Transverse colon (tissue), 4 donors: Measurements from ENCODE around the gene L3MBTL4. TPM values are rescaled to one million over a fixed set of nuclear protein-coding genes. Genes with fewer than 3 reads are reported as not detected.

ENCODE experiments used
- DNase-seq: peaks from one replicate; pipeline ENCODE4 v3.0.0-alpha.2; 2019
- H3K27ac ChIP-seq, 4 donors: fragments of 200-600 bp; sonication (generic); 2 replicates each; pipeline ENCODE4 v1.5.1; 2016 to 2018; ENCODE audit warnings: inconsistent platforms in 4 of 4
- H3K27me3 ChIP-seq: fragments of 200-600 bp; sonication (generic); 2 replicates; pipeline ENCODE4 v1.5.1; 2017; ENCODE audit warnings: inconsistent platforms
- H3K36me3 ChIP-seq, 4 donors: fragments of 200-600 bp; sonication (generic); 2 replicates each; pipeline ENCODE4 v1.5.1; 2017 to 2019; ENCODE audit warnings: inconsistent platforms in 4 of 4
- H3K4me1 ChIP-seq, 4 donors: fragments of 200-600 bp; sonication (generic); 2 replicates each; pipeline ENCODE4 v1.5.1; 2017 to 2020; ENCODE audit warnings: inconsistent platforms in 4 of 4
- H3K4me3 ChIP-seq, 4 donors: fragments of 200-600 bp; sonication (generic); 1 replicate in 1 of 4; 2 replicates in 3 of 4; pipeline versions ENCODE4 v1.5.1 to v1.6.1; 2017 to 2019; ENCODE audit warnings: inconsistent platforms in 4 of 4
- H3K9me3 ChIP-seq, 2 donors: fragments of 200-600 bp; sonication (generic); 2 replicates each; pipeline ENCODE4 v1.5.1; 2017 to 2019; ENCODE audit warnings: inconsistent platforms in 2 of 2
- CTCF ChIP-seq, 5 experiments: fragments of 200-600 bp in 3 of 5; fragments of 450-650 bp in 2 of 5; sonication (generic) in 3 of 5; IDR thresholded peaks; 1 replicate in 2 of 5; 2 replicates in 3 of 5; pipeline ENCODE4 v1.5.1; 2016 to 2017; ENCODE audit warnings: antibody characterized with exemption in 5 of 5, inconsistent platforms in 3 of 5, mild to moderate bottlenecking in 2 of 5, moderate library complexity in 1 of 5
- EP300 ChIP-seq: sonication (generic); formaldehyde crosslinking; IDR thresholded peaks from one replicate; pipeline ENCODE4 v1.6.1; 2017; ENCODE audit warnings: antibody characterized with exemption, low read depth
- POLR2A ChIP-seq: fragments of 450-650 bp; IDR thresholded peaks from one replicate; pipeline ENCODE4 v1.6.1; 2016; ENCODE audit warnings: antibody characterized with exemption, mild to moderate bottlenecking, moderate library complexity
- POLR2AphosphoS5 ChIP-seq, 3 donors: sonication (generic); formaldehyde crosslinking; IDR thresholded peaks; one replicate each; pipeline ENCODE4 v1.6.1; 2016; ENCODE audit warnings: antibody characterized with exemption in 3 of 3
- WGBS, 2 donors: methylation state at CpG; one replicate each; pipeline ENCODE4 v1.1.5; 2018; ENCODE audit warnings: low coverage in 1 of 2; 5-methylcytosine and 5-hydroxymethylcytosine counted together
- in situ Hi-C, 4 donors: fragments of 200-750 bp; cut with MboI; loops; one replicate each; pipeline versions ENCODE4 v1.15.0 to v1.15.1; 2017; ENCODE audit warnings: low sequenced_read_pairs in 3 of 4, low pct_ligation_motif_present in 1 of 4, low pct_unique_long_range_greater_than_20kb in 1 of 4
- intact Hi-C: fragments of 100-400 bp; cut with DNase I; formaldehyde crosslinking; loops from one replicate; pipeline ENCODE4 v1.15.1; 2023; ENCODE audit warnings: low total_unique reads
- total RNA-seq, 4 donors: library from RNA; depleted of rRNA; stranded (reverse); fragments of >200 nt; gene quantifications; one replicate each; pipeline ENCODE4 v1.1.0, GENCODE V29; 2016

L3MBTL4 gene
- total RNA-seq, 4 donors from 2014 or later: 0.20 to 4.9 (median 2.9) TPM

- intact Hi-C loops (no loop called here), in situ Hi-C loops (no loop called here)
- no peaks in the 10 kb centered on the region for H3K9me3 ChIP-seq
- no peaks in the 10 kb centered on the region for H3K27me3 ChIP-seq
- no peaks in the 10 kb centered on the region for H3K36me3 ChIP-seq
- whole genome bisulfite sequencing, 2 donors: 69 to 79% methylated on average over 3 to 6 of the region's 6 CpGs
- no peaks in the 10 kb centered on the region for H3K4me1 ChIP-seq
- no peak for DNase-seq
- TF ChIP-seq POLR2AphosphoS5 (IDR thresholded peaks at IDR 0.05) (no peak), POLR2A (no peak), EP300 (no peak), CTCF (IDR thresholded peaks at IDR 0.05) (no peak)
- H3K4me3 ChIP-seq: no peak overlapping the region
- H3K27ac ChIP-seq: no peak overlapping the region
Measured at GRCh38 chr18:6156446-6156845, 258.3 kb downstream of the L3MBTL4 start.

GRCh38 chr18:6155707-6156106 lies 259.0 kb downstream of the L3MBTL4 start:
- TF ChIP-seq POLR2AphosphoS5 (IDR thresholded peaks at IDR 0.05) (no peak), POLR2A (no peak), CTCF (IDR thresholded peaks at IDR 0.05) (no peak), EP300 (no peak)
- Histone ChIP-seq H3K27ac (no peak overlapping the region), H3K36me3 (no peaks in the 10 kb centered on the region), H3K4me1 (no peaks in the 10 kb centered on the region), H3K27me3 (no peaks in the 10 kb centered on the region), H3K9me3 (no peaks in the 10 kb centered on the region), H3K4me3 (no peak overlapping the region)
- DNase-seq: no peak
- WGBS, 2 donors: 79 to 81% methylated on average over 2 of the region's 2 CpGs
- in situ Hi-C loops (no loop called here), intact Hi-C loops (no loop called here)

- WGBS, 2 donors: 87 to 93% methylated on average over 3 of the region's 3 CpGs
- Histone ChIP-seq H3K27ac (no peak overlapping the region), H3K9me3 (no peaks in the 10 kb centered on the region), H3K4me3 (no peak overlapping the region), H3K27me3 (no peaks in the 10 kb centered on the region), H3K36me3 (no peaks in the 10 kb centered on the region), H3K4me1 (no peaks in the 10 kb centered on the region)
- intact Hi-C loops: no loop called here
- TF ChIP-seq CTCF (IDR thresholded peaks at IDR 0.05) (no peak), POLR2AphosphoS5 (IDR thresholded peaks at IDR 0.05) (no peak), EP300 (no peak), POLR2A (no peak)
- DNase-seq: no peak
- in situ Hi-C loops: no loop called here
Measured at GRCh38 chr18:6150430-6150829, 264.3 kb downstream of the L3MBTL4 start.

GRCh38 chr18:6146307-6146661 lies 268.4 kb downstream of the L3MBTL4 start:
- Histone ChIP-seq H3K27ac (no peak overlapping the region), H3K36me3 (no peaks in the 10 kb centered on the region), H3K27me3 (no peaks in the 10 kb centered on the region), H3K4me3 (no peak overlapping the region), H3K4me1 (no peaks in the 10 kb centered on the region), H3K9me3 (no peaks in the 10 kb centered on the region)
- in situ Hi-C loops: no loop called here
- WGBS, 2 donors: 73 to 90% methylated on average over 4 to 16 of the region's 16 CpGs
- intact Hi-C loops: no loop called here
- TF ChIP-seq POLR2AphosphoS5 (IDR thresholded peaks at IDR 0.05): no peak
- no peak for TF ChIP-seq CTCF (IDR thresholded peaks at IDR 0.05)
- no peak for TF ChIP-seq POLR2A
- TF ChIP-seq EP300: no peak
- no peak for DNase-seq
